IPS-15b (cell line): ENCODE data around the gene SNAPC1.

ENCODE experiments used
- H3K27me3 ChIP-seq: one replicate; pipeline ENCODE4 v1.6.1; 2013; ENCODE audit warnings: low read length; ENCODE audit not compliant: control insufficient read depth, insufficient read depth
- H3K36me3 ChIP-seq: one replicate; pipeline ENCODE4 v1.6.1; 2013; ENCODE audit warnings: low read length; ENCODE audit not compliant: control insufficient read depth, insufficient read depth
- H3K4me1 ChIP-seq: one replicate; pipeline ENCODE4 v1.6.1; 2013; ENCODE audit warnings: mild to moderate bottlenecking, low read length; ENCODE audit not compliant: control insufficient read depth, insufficient read depth
- H3K4me3 ChIP-seq: one replicate; pipeline ENCODE4 v1.5.1; 2013; ENCODE audit warnings: low read depth, low read length
- H3K9ac ChIP-seq: one replicate; pipeline ENCODE4 v1.6.1; 2013; ENCODE audit warnings: low read depth, mild to moderate bottlenecking, low read length
- H3K9me3 ChIP-seq: one replicate; pipeline ENCODE4 v1.6.1; 2013; ENCODE audit warnings: mild to moderate bottlenecking, low read length; ENCODE audit not compliant: control insufficient read depth, insufficient read depth

SNAPC1 gene

GRCh38 chr14:61768240-61768639 is 6.0 kb downstream of the SNAPC1 start:
- Histone ChIP-seq H3K4me3 (no peak overlapping the region), H3K27me3 (no peaks in the 10 kb centered on the region), H3K9ac (no peak overlapping the region), H3K9me3 (no peaks in the 10 kb centered on the region), H3K36me3 (peaks cover 10% of the 10 kb centered on the region), H3K4me1 (peaks cover 16% of the 10 kb centered on the region)

- Histone ChIP-seq H3K4me1 (peaks cover 10% of the 10 kb centered on the region), H3K36me3 (peaks cover 10% of the 10 kb centered on the region), H3K9me3 (no peaks in the 10 kb centered on the region), H3K4me3 (no peak overlapping the region), H3K9ac (no peak overlapping the region), H3K27me3 (no peaks in the 10 kb centered on the region)
These were observed 7.7 kb downstream of the SNAPC1 start for GRCh38 chr14:61769893-61770292.

- Histone ChIP-seq H3K9ac (no peak overlapping the region), H3K36me3 (peaks cover 13% of the 10 kb centered on the region), H3K9me3 (no peaks in the 10 kb centered on the region), H3K27me3 (no peaks in the 10 kb centered on the region), H3K4me1 (no peaks in the 10 kb centered on the region), H3K4me3 (no peak overlapping the region)
These were observed 12.6 kb downstream of the SNAPC1 start for GRCh38 chr14:61774861-61775260.

- Histone ChIP-seq H3K4me1 (no peaks in the 10 kb centered on the region), H3K9ac (no peak overlapping the region), H3K36me3 (peaks cover 6% of the 10 kb centered on the region), H3K27me3 (no peaks in the 10 kb centered on the region), H3K9me3 (no peaks in the 10 kb centered on the region), H3K4me3 (no peak overlapping the region)
These were observed 17.9 kb downstream of the SNAPC1 start for GRCh38 chr14:61780125-61780524.

GRCh38 chr14:61797309-61797708 is 35.1 kb downstream of the SNAPC1 start:
- Histone ChIP-seq H3K4me1 (no peaks in the 10 kb centered on the region), H3K27me3 (no peaks in the 10 kb centered on the region), H3K4me3 (no peak overlapping the region), H3K9ac (no peak overlapping the region), H3K9me3 (no peaks in the 10 kb centered on the region), H3K36me3 (no peaks in the 10 kb centered on the region)

- Histone ChIP-seq H3K4me1 (no peaks in the 10 kb centered on the region), H3K27me3 (no peaks in the 10 kb centered on the region), H3K36me3 (no peaks in the 10 kb centered on the region), H3K9ac (no peak overlapping the region), H3K9me3 (no peaks in the 10 kb centered on the region), H3K4me3 (no peak overlapping the region)
These were observed 39.9 kb downstream of the SNAPC1 start for GRCh38 chr14:61802010-61802568.

- Histone ChIP-seq H3K36me3 (no peaks in the 10 kb centered on the region), H3K9ac (no peak overlapping the region), H3K4me1 (no peaks in the 10 kb centered on the region), H3K9me3 (no peaks in the 10 kb centered on the region), H3K4me3 (no peak overlapping the region), H3K27me3 (no peaks in the 10 kb centered on the region)
These were observed 41.5 kb downstream of the SNAPC1 start for GRCh38 chr14:61803755-61804154.

- peaks cover 4% of the 10 kb centered on the region for H3K27me3 ChIP-seq
- no peaks in the 10 kb centered on the region for H3K36me3 ChIP-seq
- no peaks in the 10 kb centered on the region for H3K9me3 ChIP-seq
- H3K9ac ChIP-seq = no peak overlapping the region
- H3K4me3 ChIP-seq = no peak overlapping the region
- H3K4me1 ChIP-seq = no peaks in the 10 kb centered on the region
These were observed 43.2 kb downstream of the SNAPC1 start for GRCh38 chr14:61805451-61805850.

GRCh38 chr14:61811882-61812346 is 49.7 kb downstream of the SNAPC1 start:
- Histone ChIP-seq H3K27me3 (peaks cover 53% of the 10 kb centered on the region), H3K36me3 (no peaks in the 10 kb centered on the region), H3K9me3 (no peaks in the 10 kb centered on the region), H3K4me3 (peak overlapping the region; percentile 59), H3K4me1 (no peaks in the 10 kb centered on the region), H3K9ac (no peak overlapping the region)

GRCh38 chr14:61812347-61813095 is 50.3 kb downstream of the SNAPC1 start, which contains the start of gene SYT16:
TSS of gene SYT16 (plus strand) at chr14:61812703.
- Histone ChIP-seq H3K4me3 (peak within 1 kb of the TSS; percentile 75), H3K36me3 (no peaks in the 10 kb centered on the region), H3K4me1 (no peaks in the 10 kb centered on the region), H3K9ac (peak within 1 kb of the TSS; percentile 76), H3K9me3 (no peaks in the 10 kb centered on the region), H3K27me3 (peaks cover 53% of the 10 kb centered on the region)

GRCh38 chr14:61813096-61813606 is 50.9 kb downstream of the SNAPC1 start:
- peak overlapping the region; percentile 75 for H3K4me3 ChIP-seq
- H3K4me1 ChIP-seq = no peaks in the 10 kb centered on the region
- H3K36me3 ChIP-seq = no peaks in the 10 kb centered on the region
- H3K27me3 ChIP-seq = peaks cover 53% of the 10 kb centered on the region
- no peaks in the 10 kb centered on the region for H3K9me3 ChIP-seq
- H3K9ac ChIP-seq = peak overlapping the region; percentile 76

- no peaks in the 10 kb centered on the region for H3K4me1 ChIP-seq
- H3K9me3 ChIP-seq = no peaks in the 10 kb centered on the region
- no peaks in the 10 kb centered on the region for H3K27me3 ChIP-seq
- H3K9ac ChIP-seq = no peak overlapping the region
- H3K4me3 ChIP-seq = no peak overlapping the region
- no peaks in the 10 kb centered on the region for H3K36me3 ChIP-seq
These were observed 60.2 kb downstream of the SNAPC1 start for GRCh38 chr14:61822458-61822857.
